PC-3 (cell line): Measurements from ENCODE around the gene PNMA3.
"Not testable (repeated sequence)": the region's sequence is repeated elsewhere in the genome, so short reads cannot be mapped to it uniquely, and the experiment has no call there.

Experiments used
- CTCF ChIP-seq: fragments of 300-600 bp; sonication (generic); conservative IDR thresholded peaks from 2 replicates; pipeline ENCODE4 v1.5.1; 2017; ENCODE audit warnings: antibody characterized with exemption, low read depth, mild to moderate bottlenecking, low read length
- EZH2 ChIP-seq: fragments of 300-600 bp; sonication (generic); IDR thresholded peaks from one replicate; pipeline ENCODE4 v1.6.1; 2017; ENCODE audit warnings: antibody characterized with exemption, mild to moderate bottlenecking, low read length; ENCODE audit not compliant: unreplicated experiment
- EZH2phosphoT487 ChIP-seq: fragments of 300-600 bp; sonication (generic); IDR thresholded peaks from 2 replicates; pipeline ENCODE4 v1.6.1; 2018; ENCODE audit warnings: mild to moderate bottlenecking, antibody characterized with exemption, low read length, borderline replicate concordance

DNA sequence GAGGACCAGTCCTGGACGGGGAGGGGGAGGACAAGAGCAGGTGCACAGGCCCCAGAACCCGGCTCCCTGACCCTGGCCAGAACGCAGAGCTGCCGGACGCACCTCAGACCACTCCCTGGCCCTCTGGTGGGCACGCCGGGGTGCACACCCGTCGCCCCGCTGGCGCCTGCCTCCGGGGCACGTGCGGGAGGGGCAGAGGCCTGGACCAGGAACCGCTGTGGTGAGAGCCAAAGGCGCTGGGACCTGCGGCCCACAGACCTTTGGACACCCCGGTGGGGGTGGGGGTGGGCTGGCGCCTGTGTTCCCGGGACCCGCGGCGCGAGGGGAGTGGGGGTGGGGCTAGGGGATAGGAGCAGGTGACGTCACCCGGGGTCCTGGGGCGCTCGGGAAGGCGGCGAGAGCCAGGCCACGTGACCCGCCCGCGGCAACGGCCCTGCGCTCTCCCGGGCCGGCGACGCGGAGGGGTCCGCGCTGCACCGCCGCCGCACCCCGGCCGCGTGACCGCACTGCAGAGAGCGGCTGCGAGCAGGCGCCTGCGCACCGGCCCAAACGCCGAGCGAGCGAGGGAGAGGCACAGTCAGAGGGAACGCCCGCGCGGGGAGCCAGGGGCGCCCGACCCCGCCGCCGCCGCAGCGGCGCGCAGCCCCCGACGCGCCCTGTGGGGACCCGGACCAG lies 15.8 kb downstream of the PNMA3 start, which contains the start of gene PNMA6A:
- not testable (repeated sequence) for TF ChIP-seq CTCF, EZH2phosphoT487, EZH2
